Measurements from ENCODE around the gene GREB1L.

Gene GREB1L

DNA sequence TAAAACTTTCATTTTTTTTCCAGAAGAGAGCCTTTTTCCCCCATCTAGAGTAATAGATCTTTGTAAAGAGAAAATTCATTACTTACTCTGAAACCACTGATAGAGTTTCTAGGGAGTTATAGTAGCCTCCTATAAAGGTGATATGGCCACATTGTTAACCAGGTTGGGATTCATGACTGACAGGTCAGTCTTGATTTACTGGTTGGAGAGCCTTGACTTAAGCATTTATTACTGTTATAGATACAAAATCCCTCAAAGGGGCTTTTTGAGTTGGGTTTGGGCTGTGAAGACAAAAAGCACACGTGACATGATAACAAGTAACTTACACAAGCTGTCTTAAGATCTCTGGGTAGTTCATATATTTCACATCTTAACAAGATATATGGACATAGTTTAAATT, 141.0 kb downstream of the GREB1L start:
- DNase-seq: no peak

DNA sequence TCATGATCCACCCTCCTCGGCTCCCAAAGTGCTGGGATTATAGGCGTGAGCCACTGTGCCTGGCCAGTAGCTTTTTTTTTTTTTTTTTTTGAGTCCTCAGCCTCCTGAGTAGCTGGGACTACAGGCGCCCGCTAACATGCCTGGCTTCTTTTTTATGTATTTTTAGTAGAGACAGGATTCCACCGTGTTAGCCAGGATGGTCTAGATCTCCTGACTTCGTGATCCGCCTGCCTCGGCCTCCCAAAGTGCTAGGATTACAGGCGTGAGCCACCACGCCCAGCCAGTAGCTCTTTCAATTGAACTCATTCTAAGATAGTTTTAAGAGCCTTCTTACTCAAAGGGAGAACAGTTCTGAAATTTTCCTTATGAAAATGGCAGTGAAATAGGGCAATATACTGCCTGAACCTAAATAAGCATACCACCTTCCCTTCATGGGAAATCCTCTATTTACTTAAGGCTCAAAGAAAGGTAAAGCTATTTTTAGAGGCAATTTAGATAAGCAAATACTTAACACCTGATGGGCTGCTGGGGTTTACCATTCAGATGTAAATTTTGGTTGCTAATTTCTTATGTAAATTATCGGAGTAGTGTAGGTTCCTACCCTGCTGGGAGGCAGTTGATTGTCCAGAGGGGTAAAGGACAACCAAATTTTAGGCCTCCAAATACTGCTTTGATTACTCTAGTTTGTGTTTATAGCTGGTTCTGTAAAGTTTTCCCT, 144.7 kb downstream of the GREB1L start:
- DNase-seq: peak; percentile 15

DNA sequence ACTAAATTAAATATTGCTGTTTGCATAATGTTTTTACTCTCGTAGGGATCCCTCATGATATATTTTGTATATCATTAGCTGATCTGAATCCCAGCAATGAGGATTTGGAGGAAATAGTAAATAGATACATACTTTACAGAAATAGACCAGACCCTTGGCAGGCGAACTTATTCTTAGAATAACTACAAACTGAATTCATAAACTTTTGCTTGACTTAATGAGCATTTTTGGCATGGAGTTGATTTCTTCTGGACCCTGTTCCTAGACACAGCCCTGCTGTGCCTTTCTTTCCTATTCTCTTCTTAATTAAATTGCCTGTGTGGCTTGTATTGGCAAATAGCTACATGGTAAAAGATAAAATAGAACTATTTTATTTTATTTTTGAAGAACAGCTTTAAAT, 145.9 kb downstream of the GREB1L start:
- no peak for DNase-seq

DNA sequence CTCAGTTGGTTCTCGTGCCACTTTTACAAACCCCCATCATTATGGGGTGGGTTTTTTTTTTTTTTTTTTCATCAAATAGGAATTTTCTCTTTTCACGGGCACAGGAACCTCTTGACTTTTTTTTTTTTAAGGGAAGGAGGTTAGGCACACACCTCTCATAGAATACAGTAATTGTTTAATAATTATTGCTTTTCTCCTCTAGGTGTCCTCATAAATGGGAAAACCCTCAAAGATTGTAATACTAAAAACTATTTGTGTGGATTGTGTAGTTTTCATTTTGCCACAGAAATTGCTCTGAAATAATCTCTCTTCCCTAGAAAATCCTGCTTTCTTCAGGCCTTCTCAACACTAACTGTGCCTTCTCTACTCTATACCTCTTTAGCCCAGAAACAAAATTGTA, 147.3 kb downstream of the GREB1L start:
- no peak for DNase-seq

DNA sequence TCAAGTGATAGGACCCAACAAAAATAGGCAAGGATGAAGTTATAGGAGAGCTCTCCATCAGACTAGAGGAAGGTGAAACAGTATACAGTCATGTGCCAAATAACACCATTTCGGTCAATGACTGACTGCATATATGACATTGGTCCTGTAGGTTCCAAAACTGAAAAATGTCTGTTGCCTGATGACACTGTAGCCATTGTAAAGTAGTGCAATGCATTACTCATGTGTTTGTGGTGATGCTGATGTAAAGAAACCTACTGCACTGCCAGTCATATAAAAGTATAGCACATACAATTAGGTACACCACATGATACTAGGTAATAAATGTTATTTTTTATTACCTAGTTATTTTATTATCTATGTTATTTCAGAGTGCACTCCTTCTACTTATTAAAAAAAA, 147.9 kb downstream of the GREB1L start:
- no peak for DNase-seq

DNA sequence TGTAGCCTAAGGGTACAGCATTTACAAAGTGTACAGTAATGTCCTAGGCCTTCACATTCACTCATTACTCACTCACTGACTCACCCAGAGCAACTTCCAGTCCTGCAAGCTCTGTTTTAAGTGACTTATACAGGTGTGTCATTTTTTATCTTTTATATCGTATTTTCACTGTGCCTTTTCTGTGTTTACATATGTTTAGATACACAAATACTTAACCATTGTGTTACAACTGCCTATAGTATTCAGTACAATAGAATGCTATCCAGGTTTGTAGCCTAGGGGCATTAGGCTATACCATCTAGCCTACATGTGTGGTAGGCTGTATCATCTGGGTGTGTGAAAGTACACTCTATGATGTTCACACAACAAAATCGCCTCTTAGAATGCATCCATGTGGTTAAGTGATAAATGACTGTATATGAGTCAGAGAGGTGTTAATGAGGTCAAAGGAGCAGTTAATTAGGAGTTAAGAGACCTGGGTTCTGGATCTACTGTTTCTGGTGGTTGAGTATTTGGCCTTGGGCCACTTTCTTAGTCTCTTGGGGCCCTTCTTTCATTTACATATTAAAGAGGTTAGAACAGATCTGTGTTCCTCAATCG, 149.1 kb downstream of the GREB1L start:
- DNase-seq: peak; percentile 94

DNA sequence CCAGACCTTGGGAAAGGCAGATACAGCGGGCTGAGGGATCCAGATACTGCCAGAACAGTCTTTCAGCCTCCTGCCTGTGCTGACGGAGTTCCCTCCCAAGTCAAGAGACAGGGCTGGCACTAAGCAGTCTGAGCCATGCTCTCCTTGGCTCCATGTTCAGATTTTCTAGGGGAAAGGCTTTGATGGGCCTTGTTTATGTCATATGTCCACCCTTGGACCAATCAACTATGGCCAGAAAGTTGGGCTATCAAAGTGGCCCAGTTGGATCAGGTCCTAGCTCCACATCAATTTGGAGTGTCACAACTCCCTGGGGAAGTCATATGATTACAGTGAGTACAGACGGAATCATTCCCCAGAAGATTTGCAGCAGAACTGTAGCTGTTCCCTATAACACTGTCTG, 152.0 kb downstream of the GREB1L start:
- no peak for DNase-seq

DNA sequence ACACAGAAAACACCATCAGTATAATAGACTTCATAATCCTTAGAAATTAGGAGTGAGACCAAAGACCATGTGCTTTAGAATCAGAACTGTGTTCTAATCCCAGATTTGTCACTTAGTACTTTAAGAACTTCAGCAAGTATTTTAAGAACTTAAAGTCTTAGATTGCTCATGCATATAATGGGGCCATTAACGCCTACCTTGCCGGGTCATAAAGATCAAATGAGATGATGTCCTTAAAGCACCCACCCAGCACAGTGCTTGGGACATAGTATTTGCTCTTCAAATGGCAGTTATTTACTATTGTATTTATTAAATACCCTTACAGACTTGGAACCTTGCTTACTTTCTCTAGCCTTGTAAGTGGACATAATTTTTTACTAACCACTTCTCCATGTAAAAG, 156.1 kb downstream of the GREB1L start:
- no peak for DNase-seq

DNA sequence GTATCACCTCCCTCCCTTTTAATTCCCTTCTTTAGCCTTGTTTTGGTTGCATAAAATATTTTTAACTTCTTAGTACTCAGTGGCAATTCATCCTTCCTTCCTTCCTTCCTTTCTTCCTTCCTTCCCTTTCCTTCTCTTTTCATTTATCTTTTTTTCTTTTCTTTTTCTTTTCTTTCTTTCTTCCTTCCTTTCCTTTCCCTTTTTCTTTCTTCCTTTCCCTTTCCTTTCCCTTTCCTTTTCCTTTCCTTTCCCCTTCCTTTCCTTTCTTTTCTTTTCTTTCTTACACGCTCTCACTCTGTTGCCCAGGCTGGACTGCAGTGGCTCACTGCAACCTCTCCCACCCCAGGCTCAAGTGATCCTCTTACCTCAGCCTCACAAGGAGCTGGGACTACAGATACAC, 160.2 kb downstream of the GREB1L start:
- DNase-seq: no peak

DNA sequence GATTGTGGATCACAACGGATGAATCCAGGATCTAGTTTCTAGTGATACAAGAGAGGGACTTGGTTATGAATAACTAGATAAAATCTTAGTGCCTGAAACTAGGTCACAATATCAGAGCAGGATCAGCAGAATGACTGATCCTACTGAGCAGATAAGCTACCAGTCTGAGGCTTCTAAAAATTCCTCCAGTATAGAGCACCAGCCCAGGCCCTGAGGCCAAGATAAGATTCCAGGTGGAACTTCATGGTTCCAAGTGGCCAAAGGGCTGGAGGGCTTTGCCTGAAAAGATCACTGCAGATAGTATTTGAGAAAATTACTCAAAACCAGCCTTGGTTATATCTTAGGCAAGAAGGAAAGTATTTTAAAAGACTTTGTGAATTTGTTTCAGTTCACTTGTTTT, 162.4 kb downstream of the GREB1L start:
- DNase-seq: no peak

DNA sequence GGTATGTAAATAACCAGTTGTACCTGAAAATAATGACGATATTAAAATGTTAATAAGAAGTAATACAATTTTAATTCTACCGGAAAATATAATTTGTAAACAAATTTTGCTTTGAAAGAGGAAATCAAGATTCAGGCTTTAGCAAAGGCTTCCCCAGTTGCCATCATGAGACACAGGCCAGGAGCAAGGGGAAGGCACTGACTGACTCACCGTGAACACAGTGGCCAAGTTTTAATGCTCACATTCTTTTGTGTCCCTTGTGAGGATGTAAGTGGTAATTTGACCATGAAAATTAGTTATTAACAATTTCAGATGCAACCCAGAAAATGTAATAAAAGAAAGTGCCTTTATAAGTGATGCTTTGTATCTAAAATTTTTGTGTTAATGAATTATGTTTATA, 164.1 kb downstream of the GREB1L start:
- DNase-seq: no peak

DNA sequence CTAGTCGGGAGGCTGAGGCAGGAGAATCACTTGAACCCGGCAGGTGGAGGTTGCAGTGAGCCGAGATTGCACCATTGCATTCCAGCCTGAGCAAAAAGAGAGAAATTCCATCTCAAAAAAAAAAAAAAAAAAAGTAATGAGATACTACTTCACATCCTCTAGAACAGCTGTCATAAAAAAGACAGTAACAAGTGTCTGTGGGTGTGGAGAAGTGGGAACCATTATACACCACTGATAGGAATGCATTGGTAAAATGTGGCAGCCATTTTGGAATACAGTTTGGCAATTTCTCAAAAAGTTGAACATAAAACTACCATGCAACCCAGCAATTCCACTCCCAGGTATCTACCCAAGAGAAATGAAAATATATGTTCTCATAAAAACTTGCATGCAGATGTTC, 166.6 kb downstream of the GREB1L start:
- no peak for DNase-seq

DNA sequence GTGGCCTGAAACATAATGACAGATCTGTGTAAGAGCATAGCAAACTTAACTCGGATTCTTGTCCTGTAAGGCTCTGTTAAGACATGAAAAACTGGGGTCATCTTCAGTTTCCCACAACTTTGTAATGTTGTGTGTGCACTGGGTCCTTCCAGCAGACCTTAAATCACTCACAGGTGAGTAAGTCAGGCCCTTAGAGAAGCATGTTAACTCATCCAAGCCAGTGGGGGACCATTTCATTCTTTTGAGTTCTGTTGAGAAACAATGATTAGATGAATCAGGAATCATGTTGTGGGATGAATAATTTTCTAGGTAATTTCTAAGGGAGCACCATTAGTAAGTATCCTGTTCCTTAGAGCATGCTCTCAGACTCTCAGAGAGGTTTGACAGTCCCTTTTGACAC, 191.4 kb downstream of the GREB1L start:
- DNase-seq: no peak

DNA sequence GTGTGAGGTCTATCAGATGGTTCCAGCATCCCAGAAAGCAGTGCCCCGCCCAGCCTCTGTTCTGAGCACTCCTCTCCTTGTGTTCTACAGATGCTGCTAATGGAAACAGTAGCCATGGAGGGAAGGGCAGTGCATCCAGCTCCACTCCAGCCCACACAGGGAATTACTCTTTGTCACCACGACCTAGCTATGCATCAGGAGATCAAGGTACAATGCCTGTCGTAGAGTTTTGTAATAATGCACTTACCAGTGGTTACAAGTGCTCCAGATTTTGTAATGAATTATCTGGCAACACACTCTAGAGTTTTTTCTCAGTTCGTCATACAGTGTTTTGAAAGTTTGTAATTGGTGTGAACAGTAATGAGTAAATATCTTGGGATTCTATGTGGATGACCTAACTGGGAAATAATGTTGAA, 197.4 kb downstream of the GREB1L start:
- no peak for DNase-seq

DNA sequence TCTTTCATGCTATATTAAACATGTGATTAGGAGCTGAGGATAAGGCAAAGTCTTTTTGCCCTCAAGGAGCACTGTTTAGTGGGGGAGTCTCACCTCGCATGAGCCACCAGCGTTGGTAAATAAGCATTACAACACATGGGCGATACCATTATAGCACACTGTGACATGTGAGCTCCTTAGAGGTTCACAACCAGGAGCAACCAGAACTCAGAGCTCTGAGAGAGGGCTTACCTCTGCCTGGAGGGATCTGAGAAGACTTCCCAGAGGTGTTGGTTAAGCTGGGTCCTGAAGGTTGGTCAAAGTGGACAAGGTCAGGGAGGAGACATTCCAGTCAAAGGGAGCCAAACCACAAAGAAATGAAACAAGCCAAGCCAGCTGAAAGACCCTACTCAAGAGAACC, 199.6 kb downstream of the GREB1L start:
- no peak for DNase-seq

DNA sequence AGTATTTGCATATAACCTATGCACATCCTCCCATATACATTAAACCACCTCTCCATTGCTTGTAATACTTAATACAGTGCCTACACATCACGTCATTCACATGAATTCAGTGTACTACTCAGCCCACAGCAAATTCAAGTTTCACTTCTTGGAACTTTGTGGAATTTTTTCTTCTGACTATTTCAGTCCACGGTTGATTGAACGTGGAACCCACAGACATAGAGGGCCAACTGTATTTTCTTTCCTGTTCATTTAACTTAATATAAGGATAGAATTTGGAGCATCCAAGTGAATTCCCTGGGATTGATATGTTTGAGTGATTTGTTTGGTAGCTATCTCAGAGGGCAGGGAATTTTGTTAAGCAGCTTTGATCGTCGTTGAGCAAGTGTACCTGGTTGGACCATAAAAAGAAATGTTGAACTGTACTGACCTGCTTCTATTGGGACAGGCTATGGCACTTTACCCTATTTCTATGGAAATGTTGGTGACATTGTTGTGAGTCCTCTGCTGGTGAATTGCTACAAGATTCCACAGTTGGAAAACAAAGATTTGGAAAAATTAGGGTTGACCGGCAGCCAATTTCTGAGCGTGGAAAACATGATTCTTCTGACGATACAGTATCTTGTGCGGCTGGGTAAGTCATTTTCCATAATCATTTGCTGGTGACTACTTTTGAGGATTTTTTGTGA, 201.9 kb downstream of the GREB1L start:
- DNase-seq: no peak

DNA sequence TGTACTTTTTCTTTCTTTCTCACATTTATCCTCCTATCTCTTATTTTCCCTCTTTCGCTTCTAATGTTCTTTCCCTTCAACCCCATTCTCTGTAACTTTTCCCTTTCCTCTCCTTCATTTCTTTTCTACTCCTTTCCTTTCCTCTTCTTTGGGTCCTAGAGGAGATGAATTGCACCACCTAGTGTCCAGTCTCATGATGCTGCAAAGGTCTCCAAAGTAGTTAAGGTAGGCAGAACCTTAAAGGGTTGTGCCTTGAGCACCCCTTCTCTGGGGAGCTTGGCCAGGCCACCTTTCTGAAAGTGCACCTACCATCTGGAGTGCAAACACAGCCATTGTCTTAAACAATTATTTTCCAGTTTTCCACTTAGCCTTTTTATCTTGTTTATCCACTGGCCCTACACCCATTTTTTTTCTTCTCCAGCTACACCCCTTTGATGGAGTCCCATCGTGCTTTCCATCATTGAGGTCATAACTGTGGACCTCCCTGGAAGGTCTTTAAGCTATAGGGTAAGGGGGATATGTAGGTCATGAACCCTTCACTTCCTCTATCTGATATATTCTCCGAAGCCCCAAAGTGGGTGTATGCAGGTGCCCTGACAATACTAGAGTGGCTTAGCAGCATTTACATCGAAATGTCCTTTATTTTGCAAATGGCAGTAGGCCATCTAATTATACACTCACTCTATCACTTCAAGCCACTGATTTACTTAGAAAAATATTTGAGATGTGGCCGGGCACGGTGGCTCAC, 202.6 kb downstream of the GREB1L start:
- peak; percentile 59 for DNase-seq

DNA sequence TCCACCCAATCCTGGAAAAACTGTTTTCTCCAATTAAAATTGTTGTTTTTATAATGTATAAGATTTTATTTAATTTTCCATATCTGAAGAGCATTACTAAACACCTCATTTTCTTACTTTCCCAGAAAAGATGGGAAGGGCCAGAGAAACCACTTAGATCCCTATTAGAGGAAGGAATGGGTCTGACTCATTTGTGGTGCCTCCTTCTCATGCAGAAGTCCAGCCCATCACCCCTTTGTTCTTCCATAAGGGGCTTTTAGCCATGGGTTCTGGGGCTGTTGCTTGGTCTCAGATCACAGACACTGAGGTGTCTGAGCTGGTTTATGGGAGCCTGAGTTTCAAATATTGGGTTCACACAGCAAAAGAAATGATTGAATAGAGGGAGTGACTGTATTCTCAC, 206.3 kb downstream of the GREB1L start:
- no peak for DNase-seq

DNA sequence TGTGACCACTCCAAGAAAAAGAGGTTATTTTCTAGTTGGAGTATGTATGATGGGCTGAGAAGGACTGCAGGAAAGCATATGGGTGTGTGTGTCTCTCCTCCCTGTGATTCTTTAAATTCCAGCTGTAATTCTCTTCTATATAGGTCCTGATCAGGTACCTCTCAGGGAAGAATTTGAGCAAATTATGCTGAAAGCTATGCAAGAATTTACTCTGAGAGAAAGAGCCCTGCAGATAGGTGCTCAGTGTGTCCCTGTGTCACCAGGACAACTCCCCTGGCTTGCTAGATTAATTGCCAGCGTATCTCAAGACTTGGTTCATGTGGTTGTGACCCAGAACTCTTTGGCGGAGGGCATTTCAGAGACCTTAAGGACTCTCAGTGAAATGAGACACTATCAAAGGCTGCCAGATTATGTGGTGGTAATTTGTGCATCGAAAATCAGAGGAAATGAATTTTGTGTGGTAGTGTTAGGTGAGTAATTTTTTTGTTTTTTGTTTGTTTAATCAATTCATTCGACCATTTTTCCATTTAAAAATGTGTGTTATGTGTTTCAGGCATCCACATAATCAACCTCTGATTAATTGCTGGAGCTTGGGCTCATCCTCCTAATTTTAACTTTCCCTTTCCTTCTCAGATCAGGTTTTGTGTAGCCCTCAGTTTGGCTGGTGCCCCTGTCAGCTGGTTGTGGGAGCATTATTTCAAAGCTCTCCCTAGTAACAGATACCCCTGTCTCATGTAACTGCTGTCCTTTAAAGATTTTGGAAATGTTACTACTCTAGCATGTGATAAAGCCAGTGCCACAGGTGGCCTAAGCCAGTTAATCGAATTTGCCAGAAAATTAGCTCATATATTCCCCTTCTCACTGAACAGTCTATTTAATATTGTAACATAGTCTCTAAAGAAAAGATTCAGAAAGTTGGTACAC, 207.6 kb downstream of the GREB1L start:
- DNase-seq: no peak

DNA sequence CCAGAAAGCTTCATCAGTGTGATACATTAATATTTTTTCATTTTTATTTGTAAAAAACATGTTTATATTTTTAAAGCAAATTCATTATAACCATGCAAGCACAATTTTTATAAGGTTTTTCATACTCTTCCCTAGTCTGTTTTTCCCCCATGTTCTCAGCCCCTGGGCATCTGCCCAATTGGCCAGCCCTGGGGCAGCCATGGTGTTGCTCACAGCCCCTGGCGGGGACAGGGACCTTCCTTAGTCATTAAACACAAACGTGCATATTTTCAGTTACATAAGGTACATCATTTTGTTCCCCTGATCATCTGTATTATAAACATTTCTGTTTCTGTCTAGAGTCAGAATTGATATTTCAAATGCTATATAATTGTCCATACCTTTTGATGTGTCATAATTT, 208.5 kb downstream of the GREB1L start:
- DNase-seq: no peak

DNA sequence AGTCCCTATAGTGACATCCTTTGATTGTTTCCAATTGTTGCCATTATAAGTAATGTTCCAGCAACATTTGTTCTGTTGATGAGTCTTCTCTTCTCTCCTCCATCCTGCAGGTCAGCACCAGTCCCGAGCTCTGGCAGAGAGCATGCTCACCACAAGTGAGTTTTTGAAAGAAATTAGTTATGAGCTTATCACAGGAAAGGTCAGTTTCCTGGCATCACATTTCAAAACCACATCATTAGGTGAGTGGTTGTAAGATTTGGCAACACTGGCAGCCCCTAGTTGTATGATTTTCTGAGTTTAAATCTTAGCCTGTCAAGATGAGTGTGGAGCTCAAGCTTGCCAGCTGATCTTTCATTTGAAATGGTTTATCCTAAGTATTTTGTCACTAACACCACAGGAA, 208.9 kb downstream of the GREB1L start:
- no peak for DNase-seq

DNA sequence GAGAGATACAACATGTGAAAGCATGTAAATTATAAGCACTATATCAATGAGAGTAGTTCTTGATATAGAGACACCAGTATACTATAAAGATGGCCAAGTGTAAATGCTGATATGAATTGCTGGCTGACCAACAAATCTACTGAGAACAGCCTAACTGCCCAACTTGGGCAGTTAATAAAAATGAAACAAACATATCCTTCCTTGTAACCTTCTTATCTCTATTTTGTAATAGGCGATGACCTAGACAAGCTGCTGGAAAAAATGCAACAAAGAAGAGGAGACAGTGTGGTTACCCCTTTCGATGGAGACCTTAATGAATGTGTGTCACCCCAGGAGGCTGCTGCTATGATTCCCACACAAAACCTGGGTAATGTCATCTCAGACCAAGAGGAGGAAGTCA, 209.8 kb downstream of the GREB1L start:
- no peak for DNase-seq

Measured in NCI-H345 (cell line).